A549 (cell line): Measurements from ENCODE around the gene FGF1. TPM values are rescaled to one million over a fixed set of nuclear protein-coding genes. Genes with fewer than 3 reads are reported as not detected.
A peak's percentile ranks its signal among the peaks of the same experiment; 100 is the strongest.

Experiments
- ATAC-seq, 2 experiments: fragments of 200-7000 bp in 1 of 2; fragments of >200 bp in 1 of 2; cut with Nextera tagmentation in 1 of 2; cut with Tn5 transposase in 1 of 2; 3 replicates each; pipeline versions ENCODE4 v1.8.0 to v1.9.1; 2018 to 2020; ENCODE audit warnings: mild to moderate bottlenecking in 1 of 2, moderate library complexity in 1 of 2
- CTCF ChIA-PET: fragments of 300-600 bp; sonication (Branson Sonifier 250); formaldehyde crosslinking; extraction: SDS; loops from one replicate; lab custom pipeline; 2021; ENCODE audit warnings: antibody characterized with exemption, inconsistent platforms; lab: Yijun Ruan, JAX
- POLR2A ChIA-PET: fragments of 350-600 bp; formaldehyde crosslinking; extraction: SDS; loops from one replicate; lab custom pipeline; 2021; ENCODE audit warnings: antibody characterized with exemption, inconsistent platforms; lab: Yijun Ruan, JAX
- DNase-seq, 2 experiments: peaks; one replicate each; pipeline versions ENCODE4 v3.0.0 to v3.0.0-alpha.2; 2011 to 2016; ENCODE audit warnings: low read depth in 1 of 2, low spot score in 1 of 2
- FAIRE-seq: peaks from 2 replicates; lab custom pipeline; 2011; peaks lifted over from hg19 to GRCh38; lab: Jason Lieb, UNC
- H3K27ac ChIP-seq, 2 experiments: fragments of >200 bp; sonication (Bioruptor Twin); formaldehyde crosslinking; 3 replicates each; pipeline ENCODE4 v1.5.1; 2016 to 2017
- H3K4me1 ChIP-seq: fragments of >200 bp; sonication (Bioruptor Twin); formaldehyde crosslinking; 3 replicates; pipeline ENCODE4 v1.6.1; 2016
- H3K4me2 ChIP-seq: fragments of >200 bp; sonication (Bioruptor Twin); formaldehyde crosslinking; 3 replicates; pipeline ENCODE4 v1.6.1; 2016
- H3K4me3 ChIP-seq: fragments of >200 bp; sonication (Bioruptor Twin); formaldehyde crosslinking; 3 replicates; pipeline ENCODE4 v1.5.1; 2016
- H3K9me3 ChIP-seq: fragments of >200 bp; sonication (Bioruptor Twin); formaldehyde crosslinking; 3 replicates; pipeline ENCODE4 v1.6.1; 2016
- ATOH8 ChIP-seq: fragments of 250-450 bp; sonication (Bioruptor Pico); IDR thresholded peaks from 2 replicates; pipeline ENCODE4 v1.5.0; 2020; ENCODE audit warnings: low read depth, mild to moderate bottlenecking, moderate library complexity
- BCL3 ChIP-seq: fragments of >200 bp; sonication (Bioruptor Twin); formaldehyde crosslinking; IDR thresholded peaks from 3 replicates; pipeline ENCODE4 v1.6.1; 2016
- CBX2 ChIP-seq: fragments of 200-600 bp; sonication (generic); IDR thresholded peaks from 2 replicates; pipeline ENCODE4 v1.6.1; 2016; ENCODE audit warnings: low read depth, mild to moderate bottlenecking, borderline replicate concordance
- EHF ChIP-seq: fragments of 250-450 bp; sonication (Bioruptor Pico); IDR thresholded peaks from 2 replicates; pipeline ENCODE4 v1.5.0; 2020; ENCODE audit warnings: mild to moderate bottlenecking
- EHMT2 ChIP-seq: fragments of 200-600 bp; sonication (generic); IDR thresholded peaks from 2 replicates; pipeline ENCODE4 v1.6.1; 2016; ENCODE audit warnings: antibody characterized with exemption, low read depth, mild to moderate bottlenecking, moderate library complexity
- ELK1 ChIP-seq: fragments of 150-350 bp; IDR thresholded peaks from 2 replicates; pipeline ENCODE4 v1.6.1; 2014; ENCODE audit warnings: low read depth, mild to moderate bottlenecking, low read length
- FOSL2 ChIP-seq, 2 experiments: fragments of 450-650 bp in 1 of 2; fragments of >200 bp in 1 of 2; sonication (Bioruptor Twin) in 1 of 2; formaldehyde crosslinking; IDR thresholded peaks; 2 replicates each; pipeline versions ENCODE4 v1.5.0 to v1.6.1; 2016 to 2020; ENCODE audit warnings: mild to moderate bottlenecking in 1 of 2, moderate library complexity in 1 of 2
- HDAC2 ChIP-seq: fragments of 200-600 bp; sonication (generic); IDR thresholded peaks from 2 replicates; pipeline ENCODE4 v1.6.1; 2016
- HES2 ChIP-seq: fragments of >200 bp; sonication (Bioruptor Twin); formaldehyde crosslinking; IDR thresholded peaks from 2 replicates; pipeline ENCODE4 v1.6.1; 2016
- HEYL ChIP-seq: fragments of 250-450 bp; sonication (Bioruptor Pico); IDR thresholded peaks from 2 replicates; pipeline ENCODE4 v1.8.0; 2021; ENCODE audit warnings: mild to moderate bottlenecking, moderate library complexity
- HMGXB4 ChIP-seq: fragments of 250-450 bp; sonication (Bioruptor Pico); IDR thresholded peaks from 2 replicates; pipeline ENCODE4 v1.5.0; 2021; ENCODE audit warnings: mild to moderate bottlenecking, moderate library complexity, borderline replicate concordance
- HOXA7 ChIP-seq: fragments of 250-450 bp; sonication (Bioruptor Pico); IDR thresholded peaks from 2 replicates; pipeline ENCODE4 v1.5.0; 2020; ENCODE audit warnings: mild to moderate bottlenecking, moderate library complexity
- HOXB5 ChIP-seq: fragments of 250-450 bp; sonication (Bioruptor Pico); IDR thresholded peaks from 2 replicates; pipeline ENCODE4 v1.5.0; 2020; ENCODE audit warnings: mild to moderate bottlenecking, moderate library complexity
- JUN ChIP-seq, 2 experiments: fragments of >200 bp; sonication (Bioruptor Twin); formaldehyde crosslinking; IDR thresholded peaks; 2 replicates in 1 of 2; 3 replicates in 1 of 2; pipeline ENCODE4 v1.6.1; 2016 to 2017
- KDM1A ChIP-seq: fragments of 200-600 bp; sonication (generic); IDR thresholded peaks from 2 replicates; pipeline ENCODE4 v1.6.1; 2016; ENCODE audit warnings: low read depth, mild to moderate bottlenecking
- KDM5A ChIP-seq: fragments of 200-600 bp; sonication (generic); IDR thresholded peaks from 2 replicates; pipeline ENCODE4 v1.6.1; 2016; ENCODE audit warnings: antibody characterized with exemption, mild to moderate bottlenecking
- MAFK ChIP-seq: fragments of 450-650 bp; IDR thresholded peaks from 2 replicates; pipeline ENCODE4 v1.6.1; 2014; ENCODE audit not compliant: partially characterized antibody
- MAZ ChIP-seq: fragments of 150-350 bp; IDR thresholded peaks from 2 replicates; pipeline ENCODE4 v1.6.1; 2014; ENCODE audit warnings: antibody characterized with exemption, low read depth, low read length, borderline replicate concordance
- MYC ChIP-seq: IDR thresholded peaks from 2 replicates; pipeline ENCODE4 v1.6.1; 2012; ENCODE audit warnings: mild to moderate bottlenecking, inconsistent platforms, low read length, improper control_type of control experiment, borderline replicate concordance
- NPAS2 ChIP-seq: fragments of 250-450 bp; sonication (Bioruptor Pico); IDR thresholded peaks from 2 replicates; pipeline ENCODE4 v1.8.0; 2022; ENCODE audit warnings: mild to moderate bottlenecking, moderate library complexity, borderline replicate concordance
- NR3C1 ChIP-seq: fragments of >200 bp; sonication (Bioruptor Twin); formaldehyde crosslinking; IDR thresholded peaks from 3 replicates; pipeline ENCODE4 v1.6.1; 2017
- PHF8 ChIP-seq: fragments of 200-600 bp; sonication (generic); IDR thresholded peaks from 2 replicates; pipeline ENCODE4 v1.6.1; 2016; ENCODE audit warnings: low read depth, mild to moderate bottlenecking, antibody characterized with exemption, moderate library complexity, borderline replicate concordance
- POLR2A ChIP-seq: IDR thresholded peaks from 2 replicates; pipeline ENCODE4 v1.6.1; 2012; ENCODE audit warnings: mild to moderate bottlenecking, low read length
- RCOR1 ChIP-seq: fragments of 150-350 bp; IDR thresholded peaks from 2 replicates; pipeline ENCODE4 v1.6.1; 2014; ENCODE audit warnings: antibody characterized with exemption, low read length, low read depth
- ZFP36 ChIP-seq: fragments of 450-650 bp; IDR thresholded peaks from 2 replicates; pipeline ENCODE4 v1.6.1; 2014; ENCODE audit warnings: borderline replicate concordance; ENCODE audit not compliant: partially characterized antibody
- ZNF302 ChIP-seq: fragments of 250-450 bp; sonication (Bioruptor Pico); IDR thresholded peaks from 2 replicates; pipeline ENCODE4 v1.9.0; 2021; ENCODE audit warnings: inconsistent platforms, mild to moderate bottlenecking, moderate library complexity
- ZSCAN20 ChIP-seq: fragments of 250-450 bp; sonication (Bioruptor Pico); IDR thresholded peaks from 2 replicates; pipeline ENCODE4 v1.8.0; 2022; ENCODE audit warnings: mild to moderate bottlenecking, moderate library complexity
- WGBS: methylation state at CpG from one replicate; pipeline ENCODE4 v1.1.6; 2017; ENCODE audit errors: missing lambda C conversion rate; 5-methylcytosine and 5-hydroxymethylcytosine counted together
- polyA plus RNA-seq, 4 experiments: library from polyadenylated mRNA; depleted of rRNA in 3 of 4; stranded (reverse); fragments of >200 nt; fragmentation: RNase III in 1 of 4; extraction: RNeasy Plus Mini Kit Qiagen cat#74134 plus additional on column Dnase treatment in 1 of 4; gene quantifications; 2 replicates in 3 of 4; 3 replicates in 1 of 4; pipeline ENCODE4 v1.2.3, GENCODE V29; 2011 to 2017

Gene FGF1
- polyA plus RNA-seq, 2 of the 4 experiments (the other 2 are of a cell fraction), result 0.05 to 0.40 TPM

- TF ChIP-seq ELK1 (no peak), HOXB5 (peak; percentile 59; the same call in 1 of the 2 replicates), KDM1A (no peak), HES2 (no peak), PHF8 (no peak), EHF (CRISPR knock-in tag) (peak; percentile 41; the same call in 1 of the 2 replicates), RCOR1 (no peak), ZFP36 (no peak), MAZ (no peak), NPAS2 (CRISPR knock-in tag) (no peak), MYC (no peak), HOXA7 (no peak), NR3C1 (no peak), ZNF302 (CRISPR knock-in tag) (no peak), HMGXB4 (CRISPR knock-in tag) (no peak), BCL3 (no peak), POLR2A (no peak), CBX2 (no peak), EHMT2 (no peak), FOSL2 (IDR thresholded peaks at IDR 0.05) (peak; percentile 61; the same call in 1 of the 2 replicates), FOSL2 (CRISPR knock-in tag; IDR thresholded peaks at IDR 0.05) (peak; percentile 89), ZSCAN20 (CRISPR knock-in tag) (no peak), JUN (IDR thresholded peaks at IDR 0.05) (peak in 1 of 2 experiments; percentile 41; a peak in 1 of 5 replicates), HDAC2 (no peak), KDM5A (no peak), HEYL (no peak)
- TF ChIP-seq, all 56 proteins: peak for 9
Observed at GRCh38 chr5:142597546-142598337, 88.1 kb downstream of the FGF1 start (continued).

GRCh38 chr5:142597025-142597424 is 88.9 kb downstream of the FGF1 start:
- ChIA-PET POLR2A (no interaction called here), CTCF (interaction anchor here (0.5 to 5.7 kb wide), 8 partner anchors 10 to 445 kb away, joined by 3 to 41 read pairs (median 5); no protein-coding TSS in a partner anchor)
- Histone ChIP-seq H3K4me3 (no peak overlapping the region), H3K4me1 (peaks cover 44% of the 10 kb centered on the region), H3K4me2 (no peak overlapping the region), H3K27ac (peak overlapping the region; percentile 83 to 85; a peak in 5 of 6 replicates)
- FAIRE-seq (no peak), DNase-seq (no peak)
- WGBS, result 94% methylated on average over 3 of the region's 3 CpGs
- TF ChIP-seq ATOH8 (CRISPR knock-in tag) (no peak), MAFK (peak; percentile 64)
- TF ChIP-seq, all 56 proteins: peak for 1
- H3K9me3 ChIP-seq, result no peaks in the 10 kb centered on the region
- no peak for ATAC-seq
